Transverse colon (tissue), 4 donors: Measurements from ENCODE around the gene EPHA4.

ENCODE experiments used
- EP300 ChIP-seq: sonication (generic); formaldehyde crosslinking; IDR thresholded peaks from one replicate; pipeline ENCODE4 v1.6.1; 2017; ENCODE audit warnings: antibody characterized with exemption, low read depth
- POLR2A ChIP-seq: fragments of 450-650 bp; IDR thresholded peaks from one replicate; pipeline ENCODE4 v1.6.1; 2016; ENCODE audit warnings: antibody characterized with exemption, mild to moderate bottlenecking, moderate library complexity
- POLR2AphosphoS5 ChIP-seq, 3 donors: sonication (generic); formaldehyde crosslinking; IDR thresholded peaks; one replicate each; pipeline ENCODE4 v1.6.1; 2016; ENCODE audit warnings: antibody characterized with exemption in 3 of 3
- TF ChIP-seq, protein P1 (sequence below), 5 experiments: fragments of 200-600 bp in 3 of 5; fragments of 450-650 bp in 2 of 5; sonication (generic) in 3 of 5; IDR thresholded peaks; 1 replicate in 2 of 5; 2 replicates in 3 of 5; pipeline ENCODE4 v1.5.1; 2016 to 2017; ENCODE audit warnings: antibody characterized with exemption in 5 of 5, inconsistent platforms in 3 of 5, mild to moderate bottlenecking in 2 of 5, moderate library complexity in 1 of 5

DNA sequence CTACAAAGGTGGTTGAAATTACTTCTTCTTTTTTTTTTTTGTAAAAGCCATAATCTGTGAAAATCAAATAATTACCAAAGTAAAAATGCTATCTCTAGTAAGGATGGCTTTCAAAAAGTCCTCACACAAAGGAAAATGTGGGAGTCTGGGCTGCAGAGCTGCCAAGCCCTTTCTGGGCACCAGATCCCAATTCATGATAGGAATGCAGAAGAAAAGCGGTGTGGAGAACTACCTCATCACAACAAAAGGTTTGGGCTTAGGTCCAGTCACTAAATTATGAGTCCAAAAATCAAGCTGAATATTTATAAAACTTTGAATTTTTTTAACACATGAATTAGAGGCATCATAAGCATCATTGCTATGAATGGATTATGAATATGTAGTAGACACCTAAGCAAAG, 30.8 kb upstream of the EPHA4 start:
- TF ChIP-seq POLR2A (no peak), POLR2AphosphoS5 (IDR thresholded peaks at IDR 0.05) (no peak), EP300 (no peak)
- TF ChIP-seq, protein P1, sequence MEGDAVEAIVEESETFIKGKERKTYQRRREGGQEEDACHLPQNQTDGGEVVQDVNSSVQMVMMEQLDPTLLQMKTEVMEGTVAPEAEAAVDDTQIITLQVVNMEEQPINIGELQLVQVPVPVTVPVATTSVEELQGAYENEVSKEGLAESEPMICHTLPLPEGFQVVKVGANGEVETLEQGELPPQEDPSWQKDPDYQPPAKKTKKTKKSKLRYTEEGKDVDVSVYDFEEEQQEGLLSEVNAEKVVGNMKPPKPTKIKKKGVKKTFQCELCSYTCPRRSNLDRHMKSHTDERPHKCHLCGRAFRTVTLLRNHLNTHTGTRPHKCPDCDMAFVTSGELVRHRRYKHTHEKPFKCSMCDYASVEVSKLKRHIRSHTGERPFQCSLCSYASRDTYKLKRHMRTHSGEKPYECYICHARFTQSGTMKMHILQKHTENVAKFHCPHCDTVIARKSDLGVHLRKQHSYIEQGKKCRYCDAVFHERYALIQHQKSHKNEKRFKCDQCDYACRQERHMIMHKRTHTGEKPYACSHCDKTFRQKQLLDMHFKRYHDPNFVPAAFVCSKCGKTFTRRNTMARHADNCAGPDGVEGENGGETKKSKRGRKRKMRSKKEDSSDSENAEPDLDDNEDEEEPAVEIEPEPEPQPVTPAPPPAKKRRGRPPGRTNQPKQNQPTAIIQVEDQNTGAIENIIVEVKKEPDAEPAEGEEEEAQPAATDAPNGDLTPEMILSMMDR (IDR thresholded peaks at IDR 0.05), result no peak
